ENCODE measurements around the gene FHIT. TPM values are rescaled to one million over a fixed set of nuclear protein-coding genes. Genes with fewer than 3 reads are reported as not detected.

FHIT gene
- total RNA-seq, 4 donors from 2014 or later = 5.0 to 15.3 (median 8.3) TPM

- H3K4me3 ChIP-seq (ENCODE audit: low read depth, poor library complexity, severe bottlenecking) = no peak overlapping the region
- DNase-seq (ENCODE audit: low spot score in 2 of 2) = no peak
- TF ChIP-seq POLR2A (IDR thresholded peaks at IDR 0.05) (no peak), CTCF (IDR thresholded peaks at IDR 0.05) (no peak)
- intact Hi-C loops (cut with DNase I; ENCODE audit: low total_unique reads) = no loop called here
- 86 to 89% methylated on average over 4 of the region's 4 CpGs for WGBS, 2 donors
Measured at GRCh38 chr3:60609446-60609845, 641.8 kb downstream of the FHIT start.

- no peak overlapping the region for H3K4me3 ChIP-seq (ENCODE audit: low read depth, poor library complexity, severe bottlenecking)
- DNase-seq (ENCODE audit: low spot score in 2 of 2) = no peak
- 91 to 92% methylated on average over 3 of the region's 3 CpGs for WGBS, 2 donors
- TF ChIP-seq CTCF (IDR thresholded peaks at IDR 0.05) (no peak), POLR2A (IDR thresholded peaks at IDR 0.05) (no peak)
- intact Hi-C loops (cut with DNase I; ENCODE audit: low total_unique reads) = no loop called here
Measured at GRCh38 chr3:60603860-60604259, 647.4 kb downstream of the FHIT start.

DNA sequence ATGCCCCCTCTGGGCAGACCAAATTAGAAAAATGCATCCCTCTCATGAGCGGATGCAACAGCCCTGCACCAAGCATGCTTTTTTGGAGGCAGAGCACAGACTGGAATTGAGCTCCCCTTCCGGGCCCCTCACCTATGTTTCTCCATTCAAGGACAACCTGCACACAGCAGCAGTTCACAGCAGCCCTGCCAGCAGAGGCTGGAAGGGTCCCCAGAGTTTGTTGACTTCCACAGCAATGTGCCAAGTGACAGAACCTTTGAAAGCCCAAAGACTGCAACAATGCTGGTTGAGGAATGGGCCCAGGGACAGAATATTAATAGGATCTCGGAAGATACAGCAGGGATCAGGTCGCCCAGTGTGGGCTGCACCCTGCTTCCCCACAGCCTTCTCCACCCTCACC, 650.4 kb downstream of the FHIT start:
- WGBS, 2 donors = 87 to 91% methylated on average over 4 of the region's 4 CpGs
- intact Hi-C loops (cut with DNase I; ENCODE audit: low total_unique reads) = no loop called here
- no peak for TF ChIP-seq POLR2A (IDR thresholded peaks at IDR 0.05)
- no peak for TF ChIP-seq CTCF (IDR thresholded peaks at IDR 0.05)
- no peak for DNase-seq (ENCODE audit: low spot score in 2 of 2)
- no peak overlapping the region for H3K4me3 ChIP-seq (ENCODE audit: low read depth, poor library complexity, severe bottlenecking)

- intact Hi-C loops (cut with DNase I; ENCODE audit: low total_unique reads) = no loop called here
- no peak overlapping the region for H3K4me3 ChIP-seq (ENCODE audit: low read depth, poor library complexity, severe bottlenecking)
- WGBS, 2 donors = 45 to 59% methylated on average over 1 of the region's 1 CpG
- no peak for DNase-seq (ENCODE audit: low spot score in 2 of 2)
- TF ChIP-seq POLR2A (IDR thresholded peaks at IDR 0.05) = no peak
- no peak for TF ChIP-seq CTCF (IDR thresholded peaks at IDR 0.05)
Measured at GRCh38 chr3:60599586-60599985, 651.7 kb downstream of the FHIT start.

- DNase-seq (ENCODE audit: low spot score in 2 of 2) = no peak
- H3K4me3 ChIP-seq (ENCODE audit: low read depth, poor library complexity, severe bottlenecking) = no peak overlapping the region
- intact Hi-C loops (cut with DNase I; ENCODE audit: low total_unique reads) = no loop called here
- no peak for TF ChIP-seq CTCF (IDR thresholded peaks at IDR 0.05)
- TF ChIP-seq POLR2A (IDR thresholded peaks at IDR 0.05) = no peak
- WGBS, 2 donors = 44 to 47% methylated on average over 2 of the region's 2 CpGs
Measured at GRCh38 chr3:60598671-60599070, 652.6 kb downstream of the FHIT start.

- TF ChIP-seq CTCF (IDR thresholded peaks at IDR 0.05) (no peak), POLR2A (IDR thresholded peaks at IDR 0.05) (no peak)
- peak; percentile 76 to 93 for DNase-seq (ENCODE audit: low spot score in 2 of 2)
- intact Hi-C loops (cut with DNase I; ENCODE audit: low total_unique reads) = no loop called here
- H3K4me3 ChIP-seq (ENCODE audit: low read depth, poor library complexity, severe bottlenecking) = no peak overlapping the region
- 29 to 30% methylated on average over 6 of the region's 6 CpGs for WGBS, 2 donors
Measured at GRCh38 chr3:60594025-60594424, 657.2 kb downstream of the FHIT start.
